ENCODE measurements around the gene NAT8L. TPM values are rescaled to one million over a fixed set of nuclear protein-coding genes. Genes with fewer than 3 reads are reported as not detected.
"Not testable (repeated sequence)": the region's sequence is repeated elsewhere in the genome, so short reads cannot be mapped to it uniquely, and the experiment has no call there.

Gene NAT8L
- total and polyA plus RNA-seq, 7 donors, result 0.72 to 7.2 (median 3.4) TPM

GRCh38 chr4:2024683-2025082 is 34.4 kb upstream of the NAT8L start:
- intact Hi-C loops (cut with DNase I), result no loop called here
- Histone ChIP-seq H3K27me3 (ENCODE audit: insufficient read depth in 3 of 3, low read length in 2 of 3) (peaks cover 0 to 11% (median 6%) of the 10 kb centered on the region in 3 donors), H3K4me1 (no peaks in the 10 kb centered on the region), H3K9me3 (no peaks in the 10 kb centered on the region), H3K27ac (no peak overlapping the region), H3K4me3 (no peak overlapping the region), H3K36me3 (ENCODE audit: insufficient read depth in 1 of 2, low read depth in 1 of 2) (no peaks in the 10 kb centered on the region)
- TF ChIP-seq CTCF (IDR thresholded peaks at IDR 0.05), result no peak
- no peak for DNase-seq
- ATAC-seq, result no peak

DNA sequence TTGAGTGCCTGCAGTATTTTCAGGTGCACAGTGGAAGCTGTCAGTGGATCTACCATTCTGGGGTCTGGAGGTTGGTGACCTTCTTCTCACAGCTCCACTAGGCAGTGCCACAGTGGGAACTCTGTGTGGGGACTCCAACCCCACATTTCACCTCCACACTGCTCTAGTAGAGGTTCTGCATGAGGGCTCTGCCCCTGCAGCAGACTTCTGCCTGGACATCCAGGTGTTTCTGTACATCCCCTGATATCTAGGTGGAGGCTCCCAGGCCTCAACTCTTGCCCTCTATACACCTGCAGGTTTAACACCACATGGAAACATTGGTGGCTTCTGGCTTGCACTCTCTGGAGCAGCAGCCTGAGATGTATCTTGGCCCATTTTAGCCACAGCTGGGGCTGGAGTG is 33.3 kb upstream of the NAT8L start:
- Histone ChIP-seq H3K27me3 (ENCODE audit: insufficient read depth in 3 of 3, low read length in 2 of 3) (peaks cover 0 to 11% (median 5%) of the 10 kb centered on the region in 3 donors), H3K9me3 (no peaks in the 10 kb centered on the region), H3K36me3 (ENCODE audit: insufficient read depth in 1 of 2, low read depth in 1 of 2) (no peaks in the 10 kb centered on the region), H3K4me3 (no peak overlapping the region), H3K27ac (no peak overlapping the region), H3K4me1 (no peaks in the 10 kb centered on the region)
- ATAC-seq (no peak), DNase-seq (no peak)
- intact Hi-C loops (cut with DNase I), result no loop called here
- no peak for TF ChIP-seq CTCF (IDR thresholded peaks at IDR 0.05)

DNA sequence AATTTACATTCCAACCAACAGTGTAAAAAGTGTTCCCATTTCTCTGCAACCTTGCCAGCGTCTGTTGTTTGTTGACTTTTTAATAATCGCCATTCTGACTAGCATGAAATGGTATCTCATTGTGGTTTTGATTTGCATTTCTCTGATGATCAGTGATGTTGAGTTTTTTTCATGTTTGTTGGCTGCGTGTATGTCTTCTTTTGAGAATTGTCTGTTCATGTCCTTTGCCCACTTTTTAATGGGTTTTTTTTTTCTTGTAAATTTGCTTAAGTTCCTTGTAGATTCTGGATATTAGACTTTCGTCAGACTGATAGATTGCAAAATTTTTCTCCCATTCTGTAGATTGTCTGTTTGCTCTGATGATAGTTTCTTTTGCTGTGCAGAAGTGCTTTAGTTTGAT is 32.0 kb upstream of the NAT8L start:
- H3K36me3 ChIP-seq (ENCODE audit: insufficient read depth in 1 of 2, low read depth in 1 of 2); H3K4me3 ChIP-seq; H3K27me3 ChIP-seq (ENCODE audit: insufficient read depth in 3 of 3, low read length in 2 of 3); DNase-seq; H3K9me3 ChIP-seq; intact Hi-C loops (cut with DNase I); H3K4me1 ChIP-seq; H3K27ac ChIP-seq; ATAC-seq: not testable (repeated sequence)
- WGBS, 3 donors, result 83 to 89% (median 88%) methylated on average over 4 of the region's 4 CpGs

DNA sequence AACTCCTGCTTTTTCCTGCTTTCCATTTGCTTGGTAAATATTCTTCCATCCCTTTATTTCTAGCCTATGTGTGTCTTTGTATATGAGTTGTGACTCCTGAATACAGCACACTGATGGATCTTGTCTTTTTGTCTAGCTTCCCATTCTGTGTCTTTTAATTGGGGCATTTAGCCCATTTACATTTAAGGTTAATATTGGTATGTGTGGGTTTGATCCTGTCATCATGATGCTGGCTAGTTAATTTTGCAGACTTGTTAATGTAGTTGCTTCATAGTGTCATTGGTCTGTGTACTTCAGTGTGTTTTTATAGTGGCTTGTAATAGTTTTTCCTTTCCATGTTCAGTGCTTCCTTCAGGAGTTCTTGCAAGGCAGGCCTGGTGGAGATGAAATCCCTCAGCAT is 28.0 kb upstream of the NAT8L start:
- peaks cover 0 to 15% (median 3%) of the 10 kb centered on the region in 3 donors for H3K27me3 ChIP-seq (ENCODE audit: insufficient read depth in 3 of 3, low read length in 2 of 3)
- ATAC-seq; H3K36me3 ChIP-seq (ENCODE audit: insufficient read depth in 1 of 2, low read depth in 1 of 2); DNase-seq; H3K4me3 ChIP-seq; H3K9me3 ChIP-seq; H3K27ac ChIP-seq; H3K4me1 ChIP-seq; intact Hi-C loops (cut with DNase I): not testable (repeated sequence)

GRCh38 chr4:2036327-2036726 is 22.8 kb upstream of the NAT8L start:
- Histone ChIP-seq H3K9me3 (no peaks in the 10 kb centered on the region), H3K36me3 (ENCODE audit: insufficient read depth in 1 of 2, low read depth in 1 of 2) (no peaks in the 10 kb centered on the region), H3K27me3 (ENCODE audit: insufficient read depth in 3 of 3, low read length in 2 of 3) (peaks cover 0 to 38% (median 10%) of the 10 kb centered on the region in 3 donors), H3K27ac (no peak overlapping the region), H3K4me3 (no peak overlapping the region), H3K4me1 (peaks cover 7% of the 10 kb centered on the region)
- TF ChIP-seq CTCF (IDR thresholded peaks at IDR 0.05), result no peak
- DNase-seq, result no peak
- WGBS, 3 donors, result 73 to 80% (median 78%) methylated on average over 10 of the region's 10 CpGs
- ATAC-seq, result no peak
- intact Hi-C loops (cut with DNase I), result no loop called here

- no peak overlapping the region for H3K27ac ChIP-seq
- WGBS, 3 donors, result 61 to 77% (median 62%) methylated on average over 7 of the region's 7 CpGs
- H3K4me1 ChIP-seq, result peaks cover 12% of the 10 kb centered on the region
- H3K9me3 ChIP-seq, result no peaks in the 10 kb centered on the region
- no peak for TF ChIP-seq CTCF (IDR thresholded peaks at IDR 0.05)
- no peak overlapping the region for H3K4me3 ChIP-seq
- no peaks in the 10 kb centered on the region for H3K36me3 ChIP-seq (ENCODE audit: insufficient read depth in 1 of 2, low read depth in 1 of 2)
- ATAC-seq (no peak), DNase-seq (no peak)
- peaks cover 0 to 44% (median 10%) of the 10 kb centered on the region in 3 donors for H3K27me3 ChIP-seq (ENCODE audit: insufficient read depth in 3 of 3, low read length in 2 of 3)
- intact Hi-C loops (cut with DNase I), result no loop called here
These were observed 22.3 kb upstream of the NAT8L start for GRCh38 chr4:2036866-2037265.
